ENCODE data around the gene TMUB1. TPM values are rescaled to one million over a fixed set of nuclear protein-coding genes. Genes with fewer than 3 reads are reported as not detected.

TMUB1 gene
- total and polyA plus RNA-seq, 9 of the 15 experiments (the other 6 are each of a cell fraction or from before 2014, with no cell fraction given) = 0.14 to 241 (median 74.1) TPM

DNA sequence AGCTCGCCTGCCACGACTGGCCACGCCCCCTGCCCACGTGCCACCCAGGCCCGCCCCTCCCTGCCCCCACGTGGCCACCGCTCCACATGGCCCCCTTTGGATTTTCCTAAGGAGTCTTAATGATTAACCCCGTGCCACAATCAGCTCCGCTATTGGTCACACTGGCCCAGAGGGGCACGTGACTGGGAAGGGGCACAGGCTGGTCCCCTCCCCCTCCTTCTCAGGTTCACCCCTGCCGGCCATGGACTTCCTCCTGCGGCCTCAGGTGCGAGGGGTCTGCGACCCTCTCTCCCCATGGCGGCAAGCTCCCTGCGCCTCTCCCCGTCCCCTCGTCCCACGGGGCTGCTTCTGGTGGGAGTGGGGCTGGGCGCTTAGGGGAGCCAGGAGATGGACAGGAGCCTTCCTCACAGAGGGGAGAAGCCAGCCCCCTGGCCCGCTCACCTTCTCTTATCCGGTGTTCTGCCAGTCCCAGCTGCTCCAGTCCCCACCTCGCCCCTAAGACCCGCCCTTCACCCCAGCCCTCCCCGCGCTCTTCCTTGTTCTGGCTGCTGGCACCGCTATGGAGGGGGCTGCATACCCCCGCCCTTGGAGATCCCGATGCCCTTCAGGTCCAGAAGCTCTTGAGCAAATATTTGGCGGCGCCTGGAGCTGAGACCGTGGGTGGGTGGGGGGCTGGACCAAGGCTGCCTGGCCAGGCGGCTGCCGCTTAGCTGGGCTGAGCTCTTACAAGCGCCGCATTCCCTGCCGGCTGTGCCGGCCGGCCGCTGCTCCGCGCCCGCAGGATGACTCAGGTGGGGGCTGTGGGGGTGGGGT, 20.7 kb downstream of the TMUB1 start (continued):
- 0 out of 2 replicates have a peak, but pooled peaks have one; percentile 27 for TF ChIP-seq CHD2 (IDR thresholded peaks at IDR 0.05; ENCODE audit: low read depth, low read length)
- no peak for TF ChIP-seq FOS (IDR thresholded peaks at IDR 0.05; ENCODE audit: extremely low read depth, insufficient read length)
- TF ChIP-seq NFIC (IDR thresholded peaks at IDR 0.05) = no peak; the same call in 1 of the 2 replicates
- TF ChIP-seq, protein P1, sequence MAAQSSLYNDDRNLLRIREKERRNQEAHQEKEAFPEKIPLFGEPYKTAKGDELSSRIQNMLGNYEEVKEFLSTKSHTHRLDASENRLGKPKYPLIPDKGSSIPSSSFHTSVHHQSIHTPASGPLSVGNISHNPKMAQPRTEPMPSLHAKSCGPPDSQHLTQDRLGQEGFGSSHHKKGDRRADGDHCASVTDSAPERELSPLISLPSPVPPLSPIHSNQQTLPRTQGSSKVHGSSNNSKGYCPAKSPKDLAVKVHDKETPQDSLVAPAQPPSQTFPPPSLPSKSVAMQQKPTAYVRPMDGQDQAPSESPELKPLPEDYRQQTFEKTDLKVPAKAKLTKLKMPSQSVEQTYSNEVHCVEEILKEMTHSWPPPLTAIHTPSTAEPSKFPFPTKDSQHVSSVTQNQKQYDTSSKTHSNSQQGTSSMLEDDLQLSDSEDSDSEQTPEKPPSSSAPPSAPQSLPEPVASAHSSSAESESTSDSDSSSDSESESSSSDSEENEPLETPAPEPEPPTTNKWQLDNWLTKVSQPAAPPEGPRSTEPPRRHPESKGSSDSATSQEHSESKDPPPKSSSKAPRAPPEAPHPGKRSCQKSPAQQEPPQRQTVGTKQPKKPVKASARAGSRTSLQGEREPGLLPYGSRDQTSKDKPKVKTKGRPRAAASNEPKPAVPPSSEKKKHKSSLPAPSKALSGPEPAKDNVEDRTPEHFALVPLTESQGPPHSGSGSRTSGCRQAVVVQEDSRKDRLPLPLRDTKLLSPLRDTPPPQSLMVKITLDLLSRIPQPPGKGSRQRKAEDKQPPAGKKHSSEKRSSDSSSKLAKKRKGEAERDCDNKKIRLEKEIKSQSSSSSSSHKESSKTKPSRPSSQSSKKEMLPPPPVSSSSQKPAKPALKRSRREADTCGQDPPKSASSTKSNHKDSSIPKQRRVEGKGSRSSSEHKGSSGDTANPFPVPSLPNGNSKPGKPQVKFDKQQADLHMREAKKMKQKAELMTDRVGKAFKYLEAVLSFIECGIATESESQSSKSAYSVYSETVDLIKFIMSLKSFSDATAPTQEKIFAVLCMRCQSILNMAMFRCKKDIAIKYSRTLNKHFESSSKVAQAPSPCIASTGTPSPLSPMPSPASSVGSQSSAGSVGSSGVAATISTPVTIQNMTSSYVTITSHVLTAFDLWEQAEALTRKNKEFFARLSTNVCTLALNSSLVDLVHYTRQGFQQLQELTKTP (IDR thresholded peaks at IDR 0.05; ENCODE audit: low read depth in 1 of 2, partially characterized antibody in 2 of 2) = no peak
- no peak for TF ChIP-seq ZNF197 (CRISPR knock-in tag; IDR thresholded peaks at IDR 0.05; ENCODE audit: low read depth)
- no peak for TF ChIP-seq TAF15 (IDR thresholded peaks at IDR 0.05; ENCODE audit: low read depth, low read length)
- TF ChIP-seq KLF16 (IDR thresholded peaks at IDR 0.05) = no peak
- TF ChIP-seq, protein P2, sequence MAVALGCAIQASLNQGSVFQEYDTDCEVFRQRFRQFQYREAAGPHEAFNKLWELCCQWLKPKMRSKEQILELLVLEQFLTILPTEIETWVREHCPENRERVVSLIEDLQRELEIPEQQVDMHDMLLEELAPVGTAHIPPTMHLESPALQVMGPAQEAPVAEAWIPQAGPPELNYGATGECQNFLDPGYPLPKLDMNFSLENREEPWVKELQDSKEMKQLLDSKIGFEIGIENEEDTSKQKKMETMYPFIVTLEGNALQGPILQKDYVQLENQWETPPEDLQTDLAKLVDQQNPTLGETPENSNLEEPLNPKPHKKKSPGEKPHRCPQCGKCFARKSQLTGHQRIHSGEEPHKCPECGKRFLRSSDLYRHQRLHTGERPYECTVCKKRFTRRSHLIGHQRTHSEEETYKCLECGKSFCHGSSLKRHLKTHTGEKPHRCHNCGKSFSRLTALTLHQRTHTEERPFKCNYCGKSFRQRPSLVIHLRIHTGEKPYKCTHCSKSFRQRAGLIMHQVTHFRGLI (CRISPR knock-in tag; IDR thresholded peaks at IDR 0.05) = no peak
- TF ChIP-seq ZNF140 (CRISPR knock-in tag; IDR thresholded peaks at IDR 0.05) = no peak
- 0 out of 2 replicates have a peak, but pooled peaks have one; percentile 4 for TF ChIP-seq HBP1 (CRISPR knock-in tag; IDR thresholded peaks at IDR 0.05)
- peak; percentile 96 for TF ChIP-seq SAP30 (IDR thresholded peaks at IDR 0.05; ENCODE audit: borderline replicate concordance, insufficient read depth, low read depth, low read length, poor library complexity, severe bottlenecking)
- peak; percentile 77 for TF ChIP-seq POLR2A (conservative IDR thresholded peaks at IDR 0.05)
- TF ChIP-seq CSDE1 (IDR thresholded peaks at IDR 0.05) = no peak
- no peak for TF ChIP-seq RUNX1 (IDR thresholded peaks at IDR 0.05; ENCODE audit: low read depth)
- TF ChIP-seq POLR2G (IDR thresholded peaks at IDR 0.05; ENCODE audit: low read depth, low read length) = peak; percentile 73
- no peak; the same call in 1 of the 2 replicates for TF ChIP-seq AFF4 (CRISPR knock-in tag; IDR thresholded peaks at IDR 0.05)
- no peak for TF ChIP-seq ETV1 (tag; conservative IDR thresholded peaks at IDR 0.05; ENCODE audit: low read depth)

All from K562 (cell line).